H9 (cell line): ENCODE data around the gene TBC1D9. TPM values are rescaled to one million over a fixed set of nuclear protein-coding genes. Genes with fewer than 3 reads are reported as not detected.

Experiments
- DNase-seq: peaks from one replicate; pipeline ENCODE4 v3.0.0-alpha.2; 2017
- H2AFZ ChIP-seq: one replicate; pipeline ENCODE4 v1.6.1; 2013; ENCODE audit warnings: mild to moderate bottlenecking, low read length, control low read depth, moderate library complexity
- H2AK5ac ChIP-seq: 2 replicates; pipeline ENCODE4 v1.6.1; 2013; ENCODE audit warnings: low read length, control low read depth, mixed read lengths; ENCODE audit not compliant: insufficient read length
- H2BK120ac ChIP-seq: one replicate; pipeline ENCODE4 v1.6.1; 2013; ENCODE audit warnings: low read depth, mild to moderate bottlenecking, low read length, control low read depth, inconsistent platforms; ENCODE audit not compliant: poor library complexity, severe bottlenecking
- H2BK12ac ChIP-seq: 2 replicates; pipeline ENCODE4 v1.6.1; 2013; ENCODE audit warnings: low read length, control low read depth, mixed read lengths, low read depth; ENCODE audit not compliant: insufficient read length
- H2BK15ac ChIP-seq: 2 replicates; pipeline ENCODE4 v1.6.1; 2013; ENCODE audit warnings: low read depth, low read length, control low read depth
- H2BK20ac ChIP-seq: one replicate; pipeline ENCODE4 v1.6.1; 2013; ENCODE audit warnings: low read depth, mild to moderate bottlenecking, low read length, control low read depth, inconsistent platforms; ENCODE audit not compliant: poor library complexity, severe bottlenecking
- H2BK5ac ChIP-seq: 2 replicates; pipeline ENCODE4 v1.6.1; 2013; ENCODE audit warnings: low read length, control low read depth, mixed read lengths; ENCODE audit not compliant: insufficient read length
- H3K14ac ChIP-seq: 2 replicates; pipeline ENCODE4 v1.6.1; 2013; ENCODE audit warnings: low read length, control low read depth; ENCODE audit not compliant: insufficient read depth
- H3K18ac ChIP-seq: 2 replicates; pipeline ENCODE4 v1.6.1; 2013; ENCODE audit warnings: low read depth, mild to moderate bottlenecking, mixed read lengths, low read length, control low read depth; ENCODE audit not compliant: insufficient read length
- H3K23ac ChIP-seq: 2 replicates; pipeline ENCODE4 v1.6.1; 2013; ENCODE audit warnings: low read length, control low read depth, mixed read lengths, low read depth; ENCODE audit not compliant: insufficient read length
- H3K23me2 ChIP-seq: 2 replicates; pipeline ENCODE4 v1.6.1; 2013; ENCODE audit warnings: low read depth, mild to moderate bottlenecking, mixed read lengths, low read length, control low read depth; ENCODE audit not compliant: insufficient read length, poor library complexity, severe bottlenecking
- H3K27ac ChIP-seq: 2 replicates; pipeline ENCODE4 v1.5.1; 2013; ENCODE audit warnings: low read length, control low read depth, mixed read lengths, low read depth; ENCODE audit not compliant: insufficient read length
- H3K27me3 ChIP-seq: 2 replicates; pipeline ENCODE4 v1.6.1; 2013; ENCODE audit warnings: low read length, control low read depth, inconsistent platforms; ENCODE audit not compliant: insufficient read depth
- H3K4ac ChIP-seq: 2 replicates; pipeline ENCODE4 v1.6.1; 2013; ENCODE audit warnings: low read depth, mild to moderate bottlenecking, control low read depth, inconsistent platforms, low read length, moderate library complexity
- H3K4me1 ChIP-seq: 2 replicates; pipeline ENCODE4 v1.6.1; 2013; ENCODE audit warnings: low read length, control low read depth, inconsistent platforms; ENCODE audit not compliant: insufficient read depth
- H3K4me2 ChIP-seq: 2 replicates; pipeline ENCODE4 v1.6.1; 2013; ENCODE audit warnings: low read length, control low read depth, mixed read lengths; ENCODE audit not compliant: insufficient read length, insufficient read depth
- H3K56ac ChIP-seq: 2 replicates; pipeline ENCODE4 v1.6.1; 2013; ENCODE audit warnings: low read depth, mild to moderate bottlenecking, mixed read lengths, low read length, control low read depth; ENCODE audit not compliant: insufficient read length
- H3K79me1 ChIP-seq: 2 replicates; pipeline ENCODE4 v1.6.1; 2013; ENCODE audit warnings: low read depth, mild to moderate bottlenecking, moderate library complexity, low read length, control low read depth, inconsistent platforms; ENCODE audit not compliant: insufficient read depth, poor library complexity, severe bottlenecking
- H3K79me2 ChIP-seq: 2 replicates; pipeline ENCODE4 v1.6.1; 2013; ENCODE audit warnings: low read length, control low read depth, inconsistent platforms; ENCODE audit not compliant: insufficient read depth
- H3K9ac ChIP-seq: 2 replicates; pipeline ENCODE4 v1.6.1; 2013; ENCODE audit warnings: low read length, control low read depth, mixed read lengths; ENCODE audit not compliant: insufficient read length; ENCODE audit errors: extremely low read depth
- H3K9me3 ChIP-seq: one replicate; pipeline ENCODE4 v1.6.1; 2013; ENCODE audit warnings: low read depth, low read length, inconsistent platforms; ENCODE audit not compliant: control insufficient read depth
- H3T11ph ChIP-seq: one replicate; pipeline ENCODE4 v1.6.1; 2013; ENCODE audit warnings: mild to moderate bottlenecking, low read length, control low read depth, inconsistent platforms
- H4K20me1 ChIP-seq: one replicate; pipeline ENCODE4 v1.6.1; 2013; ENCODE audit not compliant: control insufficient read depth, insufficient read length, insufficient read depth
- H4K5ac ChIP-seq: 2 replicates; pipeline ENCODE4 v1.6.1; 2013; ENCODE audit warnings: low read depth, mild to moderate bottlenecking, mixed read lengths, low read length, control low read depth; ENCODE audit not compliant: insufficient read length
- H4K8ac ChIP-seq: replicated peaks from 2 replicates; pipeline ENCODE4 v1.6.1; 2013; ENCODE audit warnings: low read length, control low read depth, mixed read lengths, low read depth; ENCODE audit not compliant: insufficient read length
- H4K91ac ChIP-seq: 2 replicates; pipeline ENCODE4 v1.6.1; 2013; ENCODE audit warnings: low read depth, mild to moderate bottlenecking, moderate library complexity, mixed read lengths, low read length, control low read depth; ENCODE audit not compliant: insufficient read length
- H3K27ac Mint-ChIP-seq, 3 experiments: 2 replicates in 2 of 3; 3 replicates in 1 of 3; pipeline ENCODE4 v1.8.0; 2020 to 2021; ENCODE audit warnings: mixed read lengths in 3 of 3, mild to moderate bottlenecking in 1 of 3, moderate library complexity in 1 of 3
- H3K27me3 Mint-ChIP-seq: 2 replicates; pipeline ENCODE4 v1.8.0; 2021; ENCODE audit warnings: low read depth, mild to moderate bottlenecking, moderate library complexity, mixed read lengths
- H3K36me3 Mint-ChIP-seq, 3 experiments: 2 replicates in 2 of 3; 3 replicates in 1 of 3; pipeline ENCODE4 v1.8.0; 2020 to 2021; ENCODE audit warnings: low read depth in 3 of 3, mixed read lengths in 3 of 3; ENCODE audit not compliant: insufficient read depth in 1 of 3
- H3K4me1 Mint-ChIP-seq, 2 experiments: 2 replicates each; pipeline ENCODE4 v1.8.0; 2020; ENCODE audit warnings: mixed read lengths in 2 of 2
- H3K4me3 Mint-ChIP-seq, 2 experiments: 2 replicates in 1 of 2; 3 replicates in 1 of 2; pipeline ENCODE4 v1.8.0; 2020 to 2021; ENCODE audit warnings: mild to moderate bottlenecking in 2 of 2, mixed read lengths in 2 of 2, moderate library complexity in 1 of 2
- H3K9me3 Mint-ChIP-seq, 2 experiments: 2 replicates in 1 of 2; 3 replicates in 1 of 2; pipeline ENCODE4 v1.8.0; 2020; ENCODE audit warnings: mild to moderate bottlenecking in 2 of 2, mixed read lengths in 2 of 2, moderate library complexity in 1 of 2
- WGBS: extraction: QIAGEN DNeasy Blood & Tissue Kit; methylation state at CpG from one replicate; pipeline ENCODE4 v1.1.7; 2013; ENCODE audit warnings: missing lambda C conversion rate, low lambda C conversion rate, mixed read lengths; ENCODE audit not compliant: insufficient read length; ENCODE audit errors: extremely low coverage; 5-methylcytosine and 5-hydroxymethylcytosine counted together
- total RNA-seq: library from RNA; stranded (reverse); gene quantifications from 2 replicates; pipeline ENCODE4 v1.2.1, GENCODE V29; 2021
- TF ChIP-seq, protein P1 (sequence below): fragments of 200-600 bp; sonication (generic); conservative IDR thresholded peaks from 3 replicates; pipeline ENCODE4 v1.8.0; 2021; ENCODE audit warnings: antibody characterized with exemption, mild to moderate bottlenecking

Gene TBC1D9
- total RNA-seq, 1 experiment from 2014 or later = 0.63 TPM

DNA sequence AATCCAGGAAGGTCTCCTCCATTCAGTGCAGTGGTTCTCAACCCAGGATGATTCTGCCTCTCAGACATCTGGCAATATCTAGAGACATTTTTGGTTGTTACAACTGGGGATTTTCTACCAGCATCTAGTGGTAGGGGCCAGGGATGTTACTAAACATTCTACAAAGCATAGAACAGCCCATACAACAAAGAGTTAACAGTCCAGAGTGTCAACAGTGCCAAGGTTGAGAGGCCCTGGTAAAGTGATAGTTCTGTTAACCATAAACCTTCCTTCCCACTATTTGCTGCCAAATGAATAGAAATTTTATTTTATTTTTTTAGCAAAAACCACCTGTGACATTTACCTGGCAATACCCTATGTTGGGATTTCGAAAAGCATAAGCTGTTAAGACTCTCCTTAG, 94.6 kb downstream of the TBC1D9 start:
- Histone ChIP-seq H3K27me3 (no peaks in the 10 kb centered on the region), H3K4me2 (no peak overlapping the region), H3K23ac (no peak overlapping the region), H3K4me1 (no peaks in the 10 kb centered on the region), H3K9me3 (no peaks in the 10 kb centered on the region), H3K56ac (no peak overlapping the region), H3K79me2 (no peaks in the 10 kb centered on the region), H4K5ac (no peak overlapping the region), H3K79me1 (no peaks in the 10 kb centered on the region), H2BK12ac (no peak overlapping the region), H4K20me1 (no peaks in the 10 kb centered on the region), H3K23me2 (no peaks in the 10 kb centered on the region), H2AK5ac (no peak overlapping the region), H3K14ac (no peak overlapping the region), H4K91ac (no peak overlapping the region), H2AFZ (no peak overlapping the region), H3K18ac (no peak overlapping the region), H3T11ph (no peak overlapping the region), H3K27ac (no peak overlapping the region), H2BK120ac (no peak overlapping the region), H2BK5ac (no peak overlapping the region), H3K4ac (no peak overlapping the region), H3K9ac (no peak overlapping the region), H2BK15ac (no peak overlapping the region), H2BK20ac (no peak overlapping the region), H4K8ac (no peak overlapping the region)
- Mint-ChIP-seq H3K9me3 (no peaks in the 10 kb centered on the region), H3K36me3 (no peaks in the 10 kb centered on the region), H3K27ac (no peak overlapping the region), H3K4me1 (peaks cover 4% of the 10 kb centered on the region in 2 experiments), H3K4me3 (no peak overlapping the region), H3K27me3 (no peaks in the 10 kb centered on the region)
- no peak for DNase-seq
- TF ChIP-seq, protein P1, sequence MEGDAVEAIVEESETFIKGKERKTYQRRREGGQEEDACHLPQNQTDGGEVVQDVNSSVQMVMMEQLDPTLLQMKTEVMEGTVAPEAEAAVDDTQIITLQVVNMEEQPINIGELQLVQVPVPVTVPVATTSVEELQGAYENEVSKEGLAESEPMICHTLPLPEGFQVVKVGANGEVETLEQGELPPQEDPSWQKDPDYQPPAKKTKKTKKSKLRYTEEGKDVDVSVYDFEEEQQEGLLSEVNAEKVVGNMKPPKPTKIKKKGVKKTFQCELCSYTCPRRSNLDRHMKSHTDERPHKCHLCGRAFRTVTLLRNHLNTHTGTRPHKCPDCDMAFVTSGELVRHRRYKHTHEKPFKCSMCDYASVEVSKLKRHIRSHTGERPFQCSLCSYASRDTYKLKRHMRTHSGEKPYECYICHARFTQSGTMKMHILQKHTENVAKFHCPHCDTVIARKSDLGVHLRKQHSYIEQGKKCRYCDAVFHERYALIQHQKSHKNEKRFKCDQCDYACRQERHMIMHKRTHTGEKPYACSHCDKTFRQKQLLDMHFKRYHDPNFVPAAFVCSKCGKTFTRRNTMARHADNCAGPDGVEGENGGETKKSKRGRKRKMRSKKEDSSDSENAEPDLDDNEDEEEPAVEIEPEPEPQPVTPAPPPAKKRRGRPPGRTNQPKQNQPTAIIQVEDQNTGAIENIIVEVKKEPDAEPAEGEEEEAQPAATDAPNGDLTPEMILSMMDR = no peak
- WGBS = no CpG with 5 or more reads among the region's 1 CpG
